Stimulated activated CD4-positive, alpha-beta T cell treated with anti-CD3 and anti-CD28 coated beads, TNF-alpha, amount 100 ng/mL, for 1 hour (primary cell): Measurements from ENCODE around the gene IL1A.

Experiments used
- DNase-seq, 3 donors: peaks; one replicate each; pipeline ENCODE4 v3.0.0-alpha.2; 2020; ENCODE audit warnings: low read depth in 3 of 3, low spot score in 1 of 3

IL1A gene

GRCh38 chr2:112793449-112793978 is 9.2 kb upstream of the IL1A start:
- no peak for DNase-seq

GRCh38 chr2:112792419-112792818 is 8.1 kb upstream of the IL1A start:
- no peak for DNase-seq

DNA sequence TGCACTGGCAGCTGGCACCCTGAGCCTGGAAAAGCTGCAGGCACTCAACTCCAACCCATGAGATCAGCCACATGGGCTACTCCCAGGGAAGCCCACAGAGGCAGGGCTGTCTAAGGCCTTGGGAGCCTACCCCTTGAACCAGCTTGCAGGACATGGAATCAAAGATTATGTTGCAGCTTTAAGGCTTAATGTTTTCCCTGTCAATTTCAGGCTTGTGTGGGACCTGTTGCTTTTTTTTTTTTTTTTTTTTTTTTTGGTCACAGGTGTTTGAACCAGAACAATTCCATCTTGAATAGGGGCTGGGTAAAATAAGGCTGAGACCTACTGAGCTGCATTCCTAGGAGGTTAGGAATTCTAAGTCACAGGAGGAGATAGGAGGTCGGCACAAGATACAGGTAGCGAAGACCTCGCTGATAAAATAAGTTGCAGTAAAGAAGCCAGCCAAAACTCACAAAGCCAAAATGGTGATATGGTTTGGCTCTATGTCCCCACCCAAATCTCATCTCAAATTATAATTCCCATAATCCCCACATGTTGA is 7.5 kb upstream of the IL1A start:
- no peak for DNase-seq

- DNase-seq: no peak
Observed at GRCh38 chr2:112791019-112791418, 6.7 kb upstream of the IL1A start.

DNA sequence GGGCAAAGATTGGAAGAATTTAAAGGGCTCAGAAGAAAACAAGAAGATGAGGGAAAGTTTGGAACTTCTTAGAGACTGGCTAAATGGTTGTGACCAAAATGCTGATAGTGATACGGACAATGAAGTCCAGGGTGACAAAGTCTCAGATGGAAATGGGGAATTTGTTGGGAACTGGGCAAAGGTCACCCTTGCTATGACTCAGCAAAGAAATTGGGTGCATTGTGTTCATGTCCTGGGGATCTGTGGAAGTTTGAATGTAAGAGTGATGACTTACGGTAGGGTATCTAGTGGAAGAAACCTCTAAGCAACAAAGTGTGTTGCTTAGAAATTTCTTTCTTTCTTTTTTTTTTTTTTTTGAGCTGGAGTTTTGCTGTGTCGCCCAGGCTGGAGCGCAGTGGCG is 6.0 kb upstream of the IL1A start:
- no peak for DNase-seq

- DNase-seq: no peak
Observed at GRCh38 chr2:112789186-112789585, 4.9 kb upstream of the IL1A start.

DNA sequence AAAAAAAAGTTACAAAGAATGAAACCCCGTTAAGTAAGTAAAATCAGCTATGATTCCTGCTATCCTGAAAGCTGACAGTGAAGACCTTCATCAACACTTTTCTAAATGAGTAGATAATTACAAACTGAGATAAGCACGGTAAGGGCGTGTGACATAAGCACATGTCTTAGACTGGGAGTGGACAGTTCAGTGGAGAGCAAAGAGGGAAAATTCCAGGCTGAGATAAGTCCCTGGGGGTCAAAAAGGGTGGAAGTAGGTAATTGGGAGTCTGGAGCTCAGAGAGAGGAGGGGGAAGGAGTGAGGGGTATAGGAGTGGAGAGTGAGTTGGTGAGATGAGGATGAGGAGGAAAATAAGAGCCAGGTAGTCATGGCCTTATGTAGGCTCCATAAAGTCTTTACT is 4.4 kb upstream of the IL1A start:
- DNase-seq: no peak

DNA sequence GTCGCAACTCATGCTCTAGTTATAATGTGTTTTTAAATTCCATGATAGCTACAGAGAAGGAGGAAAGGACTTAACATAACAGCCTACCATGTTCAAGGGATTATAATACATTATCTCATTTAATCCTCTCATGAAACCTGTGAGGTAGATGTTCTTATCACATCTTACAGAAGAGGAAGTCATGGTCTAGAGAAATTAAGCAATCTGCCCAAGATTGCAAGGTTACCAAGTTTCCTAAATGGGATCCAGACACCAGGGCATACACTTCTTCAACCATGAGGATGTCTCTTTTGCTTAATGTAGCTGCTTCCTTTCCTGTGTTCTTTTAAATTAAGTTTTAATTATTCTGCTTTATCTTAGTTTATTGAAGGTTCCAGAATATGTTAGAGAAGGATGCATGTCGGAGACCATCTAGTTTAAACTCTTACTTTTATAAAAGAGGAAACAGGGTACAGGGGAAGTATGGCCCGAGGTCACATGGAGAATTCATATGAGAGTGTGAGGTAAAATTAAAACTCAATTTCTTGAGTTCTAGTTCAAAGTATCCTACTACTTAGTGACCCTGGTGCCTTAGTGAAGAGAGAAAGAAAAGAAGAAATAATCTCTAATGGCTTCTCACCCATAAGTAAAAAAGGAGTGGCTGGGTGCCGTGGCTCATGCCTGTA is 3.6 kb upstream of the IL1A start:
- no peak for DNase-seq

- no peak for DNase-seq
Observed at GRCh38 chr2:112787294-112787693, 3.0 kb upstream of the IL1A start.

- DNase-seq: no peak
Observed at GRCh38 chr2:112783187-112783714, 1.0 kb downstream of the IL1A start.

DNA sequence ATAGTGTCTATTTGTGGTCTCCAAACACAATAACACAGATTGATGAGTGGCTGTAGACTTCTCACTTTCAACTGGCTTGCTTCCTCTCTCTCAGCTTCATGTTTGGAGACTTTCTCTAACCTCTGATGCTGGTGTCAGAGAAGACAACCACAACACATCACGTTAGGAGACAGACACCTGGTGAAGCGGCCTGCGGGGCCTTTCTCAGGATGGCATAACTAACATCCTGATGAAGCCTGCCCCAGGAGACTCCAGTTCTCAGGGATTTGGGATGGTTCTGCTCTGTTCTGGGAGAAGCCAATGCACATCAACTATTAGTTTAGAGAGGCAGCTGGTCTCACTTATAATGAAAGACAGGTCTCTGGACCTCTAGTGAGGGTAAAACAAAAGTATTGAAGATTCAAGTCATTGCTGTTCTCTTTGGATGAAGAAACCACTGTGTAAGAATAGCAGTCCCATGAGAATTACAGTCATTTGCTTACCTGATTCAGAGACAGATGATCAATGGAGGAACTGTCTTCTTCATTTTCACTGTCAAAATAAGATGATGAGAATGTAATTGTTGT is 2.0 kb downstream of the IL1A start:
- no peak for DNase-seq

DNA sequence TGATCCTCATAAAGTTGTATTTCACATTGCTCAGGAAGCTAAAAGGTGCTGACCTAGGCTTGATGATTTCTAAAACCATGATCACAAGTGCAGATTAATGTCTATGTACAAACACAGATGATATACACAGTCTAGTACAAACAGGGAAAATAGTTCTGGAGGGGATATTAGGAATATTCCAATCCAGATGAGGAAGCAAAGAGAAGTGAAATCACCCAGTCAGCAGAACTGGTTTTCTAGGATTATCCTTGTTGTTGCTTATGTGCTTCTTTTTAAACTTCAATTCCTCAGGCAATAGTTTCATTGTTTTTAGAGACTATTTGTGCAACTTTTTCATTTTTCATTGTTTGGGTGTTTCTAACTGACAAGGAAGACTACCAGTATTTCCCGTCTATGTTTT is 4.7 kb downstream of the IL1A start:
- no peak for DNase-seq

GRCh38 chr2:112777036-112777435 is 7.3 kb downstream of the IL1A start:
- no peak for DNase-seq

DNA sequence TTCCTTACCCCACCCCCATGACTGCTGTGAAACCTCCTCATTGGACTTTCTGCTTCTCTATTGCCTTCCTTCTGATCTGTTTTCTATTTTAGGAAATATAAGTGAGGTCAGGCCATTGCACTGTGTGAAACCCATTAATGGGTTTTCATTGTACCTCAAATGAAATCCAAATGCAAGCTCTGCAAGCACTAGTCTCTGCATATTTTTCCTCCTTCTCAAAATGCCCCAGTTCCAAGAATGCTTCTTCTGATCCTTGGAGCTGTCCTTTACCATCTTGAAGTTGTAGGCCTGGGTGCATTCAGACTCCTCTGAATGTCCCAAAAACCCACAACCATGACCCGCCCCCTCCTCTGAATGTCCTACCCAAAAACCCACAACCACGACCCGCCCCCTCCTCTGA is 8.2 kb downstream of the IL1A start:
- no peak for DNase-seq

DNA sequence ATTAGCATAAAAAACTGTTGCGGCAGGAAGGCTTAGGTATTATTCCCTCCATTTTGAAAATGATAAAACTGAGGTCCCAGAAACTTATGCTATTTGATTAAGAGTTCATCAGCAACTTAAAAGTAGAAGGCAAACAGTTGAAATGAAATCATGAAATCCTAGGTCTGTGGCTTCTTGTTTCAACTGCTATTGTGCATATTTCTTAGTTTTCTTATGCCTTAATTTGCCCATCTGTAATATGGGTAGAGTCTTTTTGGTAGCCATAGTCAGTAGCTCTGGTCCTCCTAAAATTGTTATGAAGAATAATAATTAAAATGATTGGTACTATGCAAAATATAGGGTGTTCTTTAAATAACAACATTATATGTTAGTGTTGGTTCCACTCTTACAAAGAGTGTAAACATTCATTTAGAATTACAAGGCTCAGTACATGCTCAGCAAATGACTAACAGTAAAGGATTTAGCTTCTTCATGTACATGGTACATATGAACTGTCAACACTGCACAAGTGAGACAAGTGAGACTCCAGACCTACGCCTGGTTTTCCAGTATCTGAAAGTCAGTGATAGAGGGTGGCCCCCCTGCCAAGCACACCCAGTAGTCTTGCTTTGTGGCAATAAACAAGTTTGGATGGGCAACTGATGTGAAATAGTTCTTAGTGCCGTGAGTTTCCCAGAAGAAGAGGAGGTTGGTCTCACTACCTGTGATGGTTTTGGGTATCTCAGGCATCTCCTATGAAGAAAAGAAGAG is 9.6 kb downstream of the IL1A start:
- no peak for DNase-seq

DNA sequence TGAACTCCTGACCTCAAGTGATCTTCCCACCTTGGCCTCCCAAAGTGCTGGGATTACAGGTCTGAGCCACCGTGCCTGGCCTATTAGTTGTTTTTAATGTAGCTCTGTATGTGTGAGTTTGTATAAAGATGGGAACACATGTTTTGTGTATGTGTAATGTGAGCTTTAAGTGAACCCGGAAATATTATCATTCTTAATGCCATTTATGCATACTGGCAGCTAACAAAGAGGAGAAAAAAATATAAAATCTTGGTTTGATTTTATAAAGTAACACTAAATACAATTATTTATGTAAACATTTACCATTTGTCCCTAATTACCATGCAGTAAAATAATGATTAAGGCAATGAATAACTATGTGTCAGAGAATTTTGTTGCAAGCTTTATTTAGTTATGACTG is 10.7 kb downstream of the IL1A start:
- DNase-seq: no peak

DNA sequence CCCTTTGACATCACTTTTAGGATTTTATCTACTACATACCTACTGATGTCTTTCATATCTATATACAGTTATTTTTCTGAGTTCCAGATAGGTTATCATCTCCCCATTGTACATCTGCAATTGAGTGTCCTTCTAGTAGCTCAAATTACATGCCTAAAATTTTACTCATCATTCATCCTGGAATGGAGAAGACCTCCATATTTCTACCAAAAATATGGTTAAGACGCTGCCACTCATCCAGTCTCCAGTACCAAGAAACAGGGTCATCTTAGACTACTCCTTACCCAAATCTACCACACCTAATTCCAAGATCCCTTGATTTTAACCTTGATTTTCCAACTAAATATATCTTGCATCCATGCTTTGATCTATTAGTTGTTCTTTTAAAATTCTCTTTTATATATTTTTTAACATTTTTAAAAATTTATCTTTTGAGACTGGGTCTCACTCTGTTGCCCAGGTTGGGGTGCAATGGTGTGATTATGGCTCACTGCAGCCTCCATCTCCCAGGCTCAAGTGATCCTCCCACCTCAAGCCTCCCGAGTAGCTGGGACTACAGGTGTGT is 11.3 kb downstream of the IL1A start:
- DNase-seq: no peak

DNA sequence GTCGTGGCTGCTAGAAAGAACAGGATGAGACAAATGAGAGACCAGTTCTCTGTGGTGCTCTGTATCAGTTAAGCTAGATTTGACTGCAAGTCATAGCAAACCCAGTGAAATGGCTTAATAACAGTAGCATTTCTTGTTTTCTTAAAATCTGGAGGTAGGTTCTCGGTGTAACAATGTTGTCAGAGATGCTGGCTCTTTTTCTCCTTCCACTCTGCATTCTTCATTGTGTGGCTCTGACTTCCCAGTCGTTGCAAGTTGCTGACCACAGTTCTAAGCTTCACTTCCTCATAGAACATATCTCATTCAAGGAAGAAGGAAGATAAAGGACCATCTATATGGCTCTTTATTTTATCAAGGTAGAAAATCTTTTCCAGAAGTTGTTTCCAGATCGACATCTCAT is 12.0 kb downstream of the IL1A start:
- no peak for DNase-seq

- no peak for DNase-seq
Observed at GRCh38 chr2:112768432-112768831, 15.9 kb downstream of the IL1A start.

DNA sequence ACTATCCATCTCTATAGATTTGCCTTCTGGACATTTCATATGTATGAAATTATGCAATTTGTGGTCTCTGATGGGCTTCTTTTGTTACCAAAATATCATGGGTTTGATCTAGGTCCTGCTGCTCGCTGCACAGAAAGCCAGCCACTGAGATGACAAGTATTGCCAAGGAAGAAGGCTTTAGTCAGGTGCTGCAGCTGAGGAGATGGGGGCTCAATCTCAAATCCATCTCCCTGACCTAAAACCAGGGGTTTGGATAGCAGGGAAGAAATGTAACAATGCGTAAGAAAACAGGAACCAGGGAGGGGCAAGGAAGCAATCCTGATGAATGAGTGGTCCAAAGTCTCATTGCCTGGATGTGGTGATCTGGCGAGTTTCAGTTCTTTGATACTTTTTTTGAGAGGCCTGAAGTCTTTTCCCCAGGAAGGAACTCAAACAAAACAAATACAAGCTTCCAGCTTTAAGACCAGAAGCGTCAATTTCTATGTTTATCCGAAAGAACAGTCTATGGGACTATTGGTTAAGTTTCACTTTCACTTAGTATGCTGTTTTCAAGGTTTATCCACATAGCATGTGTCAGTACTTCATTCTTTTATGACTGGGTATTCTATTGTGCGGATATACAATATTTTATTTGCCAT is 16.5 kb downstream of the IL1A start:
- DNase-seq: no peak

- DNase-seq: no peak
Observed at GRCh38 chr2:112765251-112765650, 19.0 kb downstream of the IL1A start.
